Adrenal gland (tissue), 12 donors: ENCODE results near the gene ZBED1. TPM values are rescaled to one million over a fixed set of nuclear protein-coding genes. Genes with fewer than 3 reads are reported as not detected.
"Not testable (repeated sequence)": the region's sequence is repeated elsewhere in the genome, so short reads cannot be mapped to it uniquely, and the experiment has no call there.

Experiments
- DNase-seq, 7 donors: peaks; one replicate each; pipeline ENCODE4 v3.0.0-alpha.2; 2019 to 2020
- H3K27ac ChIP-seq, 5 donors: fragments of 200-600 bp; sonication (generic) in 4 of 5; 1 replicate in 3 of 5; 2 replicates in 2 of 5; pipeline versions ENCODE4 v1.5.1 to v1.8.0; 2016 to 2020; ENCODE audit warnings: mild to moderate bottlenecking in 1 of 5
- H3K27me3 ChIP-seq: fragments of 200-600 bp; 2 replicates; pipeline ENCODE4 v1.8.0; 2021
- H3K36me3 ChIP-seq, 2 donors: fragments of 200-600 bp; replicated peaks in 1 of 2; 1 replicate in 1 of 2; 2 replicates in 1 of 2; pipeline versions ENCODE4 v1.5.1 to v1.8.0; 2018 to 2022
- H3K4me1 ChIP-seq, 2 donors: fragments of 200-600 bp; replicated peaks in 1 of 2; 1 replicate in 1 of 2; 2 replicates in 1 of 2; pipeline versions ENCODE4 v1.5.1 to v1.8.0; 2018 to 2021
- H3K4me3 ChIP-seq, 4 donors: fragments of 200-600 bp; sonication (generic) in 3 of 4; one replicate each; pipeline ENCODE4 v1.5.1; 2016 to 2018
- H3K9me3 ChIP-seq, 3 donors: fragments of 200-600 bp; sonication (generic) in 1 of 3; replicated peaks in 1 of 3; 1 replicate in 2 of 3; 2 replicates in 1 of 3; pipeline versions ENCODE4 v1.5.1 to v1.8.0; 2016 to 2021
- CTCF ChIP-seq, 6 experiments: fragments of 450-650 bp in 4 of 6; fragments of 200-600 bp in 2 of 6; sonication (generic) in 1 of 6; IDR thresholded peaks; 1 replicate in 5 of 6; 2 replicates in 1 of 6; pipeline versions ENCODE4 v1.5.1 to v1.8.0; 2016 to 2021; ENCODE audit warnings: antibody characterized with exemption in 6 of 6, mild to moderate bottlenecking in 2 of 6, moderate library complexity in 1 of 6
- POLR2A ChIP-seq, 2 donors: fragments of 450-650 bp; IDR thresholded peaks; one replicate each; pipeline ENCODE4 v1.6.1; 2017; ENCODE audit warnings: antibody characterized with exemption in 2 of 2, mild to moderate bottlenecking in 2 of 2, moderate library complexity in 1 of 2
- WGBS, 4 donors: extraction: QIAGEN DNeasy Blood & Tissue Kit in 2 of 4; methylation state at CpG; one replicate each; pipeline versions ENCODE4 v1.1.5 to v1.1.7; 2013 to 2017; 5-methylcytosine and 5-hydroxymethylcytosine counted together
- intact Hi-C, 2 donors: fragments of 100-400 bp; cut with DNase I; formaldehyde crosslinking; loops; one replicate each; pipeline versions ENCODE4 v1.14.1 to v1.15.0; 2022 to 2023
- polyA plus RNA-seq, 3 donors: library from polyadenylated mRNA; stranded (reverse); fragments of 200-250 nt in 2 of 3; fragments of 350-450 nt in 1 of 3; fragmentation: Illumina TruSeq in 1 of 3; extraction: RNeasy Lipid Tissue Mini Kit (QIAGEN cat#74804) in 1 of 3; gene quantifications; one replicate each; pipeline ENCODE4 v1.2.3, GENCODE V29; 2013 to 2014
- total RNA-seq, 9 donors: library from RNA; depleted of rRNA in 4 of 9; stranded (reverse); fragments of >200 nt in 4 of 9; fragments of 120-200 nt in 1 of 9; fragmentation: NEBNext Ultra II Directional in 1 of 9; extraction: Animal tissue kit (Norgen Biotek cat#: 25700) in 1 of 9; gene quantifications; one replicate each; pipeline versions ENCODE4 v1.1.0 to v1.2.4, GENCODE V29; 2013 to 2023
- donor health status: healthy with polysubstance abuse.
- donor health status: Bipolar disorder and iron deficiency.
- donor health status: DM: yes; HTN: yes; CAD: no.
- donor health status: DM: no; HTN: no; CAD: no.
- donor health status: DM: no; HTN: no; CAD: no.
- donor health status: DM: yes; HTN: yes; CAD: no.

ZBED1 gene
- total and polyA plus RNA-seq, 12 donors, result 10.7 to 70.5 (median 45.6) TPM

DNA sequence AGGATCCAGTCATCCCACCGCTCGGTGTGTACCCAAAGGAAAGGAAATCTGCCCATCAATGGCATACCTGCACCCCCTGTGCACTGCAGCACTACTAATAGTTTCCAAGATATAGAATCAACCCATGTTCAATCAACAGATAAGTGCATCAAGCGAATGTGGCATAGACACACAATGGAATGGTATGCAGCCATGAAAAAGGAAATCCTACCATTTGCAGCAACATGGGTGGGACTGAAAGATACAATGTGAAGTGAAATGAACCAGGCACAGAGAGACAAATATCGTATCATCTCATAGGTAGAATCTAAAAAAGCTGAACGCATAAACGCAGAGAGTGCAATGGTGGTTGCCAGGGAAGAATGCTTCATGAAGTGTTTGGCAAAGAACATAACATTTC is 42.5 kb downstream of the ZBED1 start:
- H3K4me3 ChIP-seq, result no peak overlapping the region
- H3K9me3 ChIP-seq, result no peaks in the 10 kb centered on the region
- 81 to 98% (median 94%) methylated on average over 6 of the region's 6 CpGs for WGBS, 4 donors
- no peaks in the 10 kb centered on the region for H3K36me3 ChIP-seq
- intact Hi-C loops, result no loop called here
- no peak for TF ChIP-seq CTCF (IDR thresholded peaks at IDR 0.05)
- no peak for TF ChIP-seq POLR2A (IDR thresholded peaks at IDR 0.05)
- DNase-seq, result no peak
- H3K4me1 ChIP-seq, result no peaks in the 10 kb centered on the region
- H3K27me3 ChIP-seq, result no peaks in the 10 kb centered on the region
- no peak overlapping the region for H3K27ac ChIP-seq

DNA sequence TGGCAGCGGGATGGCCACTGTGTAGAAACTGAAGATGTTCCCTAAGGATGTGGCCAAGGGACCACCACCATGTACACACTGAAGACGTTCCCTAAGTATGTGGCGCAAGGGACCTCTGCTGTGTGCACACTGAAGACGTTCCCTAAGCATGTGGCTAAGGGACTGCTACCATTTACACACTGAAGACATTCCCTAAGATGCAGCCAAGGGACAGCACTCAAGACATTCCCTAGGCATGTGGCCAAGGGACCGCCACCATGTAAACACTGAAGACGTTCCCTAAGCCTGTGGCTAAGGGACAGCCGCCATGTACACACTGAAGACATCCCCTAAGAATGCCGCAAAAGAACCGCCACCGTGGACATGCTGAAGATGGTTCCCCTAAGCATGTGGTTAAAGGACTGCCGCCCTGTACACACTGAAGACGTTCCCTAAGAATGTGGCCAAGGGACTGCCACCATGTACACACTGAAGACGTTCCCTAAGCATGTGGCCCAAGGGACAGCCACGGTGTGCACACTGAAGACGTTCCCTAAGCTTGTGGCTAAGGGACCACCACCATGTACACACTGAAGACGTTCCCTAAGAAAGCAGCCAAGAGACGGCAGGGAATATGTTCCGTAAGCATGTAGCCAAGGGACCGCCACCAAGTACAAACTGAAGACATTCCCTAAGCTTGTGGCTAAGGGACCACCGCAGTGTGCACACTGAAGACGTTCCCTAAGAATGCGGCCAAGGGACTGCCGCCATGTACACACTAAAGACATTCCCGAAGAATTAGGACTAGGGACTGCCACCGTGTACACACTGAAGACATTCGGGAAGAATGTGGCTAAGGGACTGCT is 43.3 kb downstream of the ZBED1 start:
- intact Hi-C loops, result no loop called here
- H3K36me3 ChIP-seq, result no peaks in the 10 kb centered on the region
- no peak overlapping the region for H3K4me3 ChIP-seq
- no peak for TF ChIP-seq CTCF (IDR thresholded peaks at IDR 0.05)
- TF ChIP-seq POLR2A (IDR thresholded peaks at IDR 0.05), result no peak
- H3K27me3 ChIP-seq, result no peaks in the 10 kb centered on the region
- no peaks in the 10 kb centered on the region for H3K9me3 ChIP-seq
- H3K4me1 ChIP-seq, result no peaks in the 10 kb centered on the region
- H3K27ac ChIP-seq, result no peak overlapping the region
- no peak for DNase-seq
- 85 to 95% (median 94%) methylated on average over 24 to 26 of the region's 26 CpGs for WGBS, 4 donors

GRCh38 chrX:2456091-2456490 is 44.7 kb downstream of the ZBED1 start:
- H3K9me3 ChIP-seq, H3K4me1 ChIP-seq, DNase-seq, H3K4me3 ChIP-seq, H3K36me3 ChIP-seq, H3K27ac ChIP-seq, H3K27me3 ChIP-seq, intact Hi-C loops: not testable (repeated sequence)
- WGBS, 4 donors, result 90 to 95% (median 93%) methylated on average over 8 of the region's 8 CpGs

DNA sequence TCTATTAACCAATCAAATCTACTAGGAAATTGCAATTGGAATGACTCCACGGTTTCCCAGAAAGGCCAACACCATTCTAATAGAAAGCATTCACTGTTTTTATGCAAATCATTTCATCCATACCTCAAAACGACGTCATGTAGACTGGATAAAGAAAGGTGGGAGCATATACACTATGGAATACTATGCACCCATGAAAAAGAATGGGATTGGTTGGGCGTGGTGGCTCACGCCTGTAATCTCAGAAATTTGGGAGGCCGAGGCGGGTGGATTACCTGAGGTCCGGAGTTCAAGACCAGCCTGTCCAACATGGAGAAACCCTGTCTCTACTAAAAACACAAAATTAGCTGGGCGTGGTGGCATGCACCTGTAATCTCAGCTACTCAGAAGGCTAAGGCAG is 46.2 kb downstream of the ZBED1 start:
- H3K27ac ChIP-seq, intact Hi-C loops, H3K9me3 ChIP-seq, H3K27me3 ChIP-seq, H3K4me3 ChIP-seq, H3K36me3 ChIP-seq, DNase-seq, H3K4me1 ChIP-seq: not testable (repeated sequence)
- WGBS, 4 donors, result 93 to 98% (median 97%) methylated on average over 9 of the region's 9 CpGs

DNA sequence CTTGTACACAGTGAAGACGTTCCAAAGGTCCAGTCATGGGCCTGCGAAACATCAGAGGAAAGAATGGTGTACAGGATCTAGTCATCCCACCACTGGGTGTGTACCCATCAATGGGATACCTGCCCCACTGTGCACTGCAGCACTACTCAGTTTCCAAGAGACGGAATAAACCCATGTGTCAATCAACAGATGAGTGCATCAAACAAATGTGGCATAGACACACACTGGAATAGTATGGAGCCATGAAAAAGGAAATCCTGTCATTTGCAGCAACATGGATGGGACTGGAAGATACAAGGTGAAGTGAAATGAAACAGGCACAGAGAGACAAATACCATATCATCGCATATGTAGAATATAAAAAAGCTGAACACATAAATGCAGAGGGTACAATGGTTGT is 48.0 kb downstream of the ZBED1 start:
- no peaks in the 10 kb centered on the region for H3K36me3 ChIP-seq
- H3K9me3 ChIP-seq, result no peaks in the 10 kb centered on the region
- DNase-seq, result no peak
- intact Hi-C loops, result no loop called here
- no peaks in the 10 kb centered on the region for H3K27me3 ChIP-seq
- TF ChIP-seq POLR2A (IDR thresholded peaks at IDR 0.05) (no peak), CTCF (IDR thresholded peaks at IDR 0.05) (no peak)
- H3K4me3 ChIP-seq, result no peak overlapping the region
- H3K4me1 ChIP-seq, result no peaks in the 10 kb centered on the region
- WGBS, 4 donors, result 94 to 96% (median 96%) methylated on average over 4 of the region's 4 CpGs
- no peak overlapping the region for H3K27ac ChIP-seq
